Prostate gland (tissue), 2 donors: ENCODE measurements around the gene STEAP1B. TPM values are rescaled to one million over a fixed set of nuclear protein-coding genes. Genes with fewer than 3 reads are reported as not detected.
"Not testable (repeated sequence)": the region's sequence is repeated elsewhere in the genome, so short reads cannot be mapped to it uniquely, and the experiment has no call there.

Experiments used
- DNase-seq: peaks from one replicate; pipeline ENCODE4 v3.0.0-alpha.2; 2019; ENCODE audit warnings: low spot score
- H3K27ac ChIP-seq, 2 donors: fragments of 200-600 bp; sonication (generic); 2 replicates each; pipeline ENCODE4 v1.5.1; 2017 to 2019
- H3K27me3 ChIP-seq: fragments of 200-600 bp; sonication (generic); replicated peaks from 2 replicates; pipeline ENCODE4 v1.5.1; 2019; ENCODE audit not compliant: insufficient read depth
- H3K36me3 ChIP-seq, 2 donors: fragments of 200-600 bp; sonication (generic); 1 replicate in 1 of 2; 2 replicates in 1 of 2; pipeline versions ENCODE4 v1.5.1 to v1.8.1; 2017 to 2019
- H3K4me1 ChIP-seq: fragments of 200-600 bp; sonication (generic); replicated peaks from 2 replicates; pipeline ENCODE4 v1.5.1; 2019
- H3K4me3 ChIP-seq, 2 donors: fragments of 200-600 bp; sonication (generic); 2 replicates each; pipeline ENCODE4 v1.5.1; 2017 to 2019
- H3K9me3 ChIP-seq: fragments of 200-600 bp; sonication (generic); 2 replicates; pipeline ENCODE4 v1.5.1; 2017
- POLR2A ChIP-seq: fragments of 450-650 bp; IDR thresholded peaks from one replicate; pipeline ENCODE4 v1.6.1; 2016; ENCODE audit warnings: antibody characterized with exemption, mild to moderate bottlenecking
- POLR2AphosphoS5 ChIP-seq: sonication (generic); formaldehyde crosslinking; IDR thresholded peaks from one replicate; pipeline ENCODE4 v1.6.1; 2017; ENCODE audit warnings: antibody characterized with exemption
- WGBS: methylation state at CpG from one replicate; pipeline ENCODE4 v1.1.5; 2018; 5-methylcytosine and 5-hydroxymethylcytosine counted together
- intact Hi-C: fragments of 100-400 bp; cut with DNase I; formaldehyde crosslinking; loops from one replicate; pipeline ENCODE4 v1.14.2; 2022
- total RNA-seq, 2 donors: library from RNA; depleted of rRNA; stranded (reverse); fragments of >200 nt; gene quantifications; one replicate each; pipeline ENCODE4 v1.1.0, GENCODE V29; 2016
- TF ChIP-seq, protein P1 (sequence below), 4 experiments: fragments of 200-600 bp in 2 of 4; fragments of 450-650 bp in 2 of 4; sonication (generic) in 2 of 4; IDR thresholded peaks; 1 replicate in 3 of 4; 2 replicates in 1 of 4; pipeline ENCODE4 v1.5.1; 2016 to 2019; ENCODE audit warnings: antibody characterized with exemption in 4 of 4, mild to moderate bottlenecking in 2 of 4, moderate library complexity in 2 of 4

The STEAP1B gene
- total RNA-seq, 2 donors from 2014 or later, result 6.4 TPM; not detected in 1

DNA sequence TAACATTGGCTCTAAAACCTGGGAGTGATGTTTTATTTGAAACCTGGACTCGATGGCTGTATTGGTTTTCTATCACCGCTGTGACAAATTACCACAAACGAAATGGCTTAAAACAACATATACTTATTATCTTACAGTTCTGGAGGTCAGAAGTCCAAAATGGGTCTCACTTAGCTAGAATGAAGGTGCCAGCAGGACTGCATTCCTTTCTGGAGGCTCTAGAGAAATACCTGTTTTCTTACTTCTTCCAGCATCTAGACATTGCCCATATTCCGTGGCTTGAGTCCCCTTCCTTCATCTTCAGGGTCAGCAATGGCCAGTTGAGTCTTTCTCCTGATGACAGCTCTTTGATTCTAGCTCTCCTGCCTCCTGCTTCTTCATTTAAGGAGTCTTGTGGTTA lies 44.3 kb upstream of the STEAP1B start:
- intact Hi-C loops, result no loop called here
- TF ChIP-seq POLR2A, result no peak
- TF ChIP-seq POLR2AphosphoS5, result no peak
- TF ChIP-seq, protein P1, sequence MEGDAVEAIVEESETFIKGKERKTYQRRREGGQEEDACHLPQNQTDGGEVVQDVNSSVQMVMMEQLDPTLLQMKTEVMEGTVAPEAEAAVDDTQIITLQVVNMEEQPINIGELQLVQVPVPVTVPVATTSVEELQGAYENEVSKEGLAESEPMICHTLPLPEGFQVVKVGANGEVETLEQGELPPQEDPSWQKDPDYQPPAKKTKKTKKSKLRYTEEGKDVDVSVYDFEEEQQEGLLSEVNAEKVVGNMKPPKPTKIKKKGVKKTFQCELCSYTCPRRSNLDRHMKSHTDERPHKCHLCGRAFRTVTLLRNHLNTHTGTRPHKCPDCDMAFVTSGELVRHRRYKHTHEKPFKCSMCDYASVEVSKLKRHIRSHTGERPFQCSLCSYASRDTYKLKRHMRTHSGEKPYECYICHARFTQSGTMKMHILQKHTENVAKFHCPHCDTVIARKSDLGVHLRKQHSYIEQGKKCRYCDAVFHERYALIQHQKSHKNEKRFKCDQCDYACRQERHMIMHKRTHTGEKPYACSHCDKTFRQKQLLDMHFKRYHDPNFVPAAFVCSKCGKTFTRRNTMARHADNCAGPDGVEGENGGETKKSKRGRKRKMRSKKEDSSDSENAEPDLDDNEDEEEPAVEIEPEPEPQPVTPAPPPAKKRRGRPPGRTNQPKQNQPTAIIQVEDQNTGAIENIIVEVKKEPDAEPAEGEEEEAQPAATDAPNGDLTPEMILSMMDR (IDR thresholded peaks at IDR 0.05), result no peak
- no peaks in the 10 kb centered on the region for H3K9me3 ChIP-seq
- H3K27ac ChIP-seq, result no peak overlapping the region
- H3K4me3 ChIP-seq, result no peak overlapping the region
- WGBS, result 72% methylated on average over 4 of the region's 4 CpGs
- no peak for DNase-seq
- H3K27me3 ChIP-seq, result peaks cover 4% of the 10 kb centered on the region
- no peaks in the 10 kb centered on the region for H3K4me1 ChIP-seq
- no peaks in the 10 kb centered on the region for H3K36me3 ChIP-seq

DNA sequence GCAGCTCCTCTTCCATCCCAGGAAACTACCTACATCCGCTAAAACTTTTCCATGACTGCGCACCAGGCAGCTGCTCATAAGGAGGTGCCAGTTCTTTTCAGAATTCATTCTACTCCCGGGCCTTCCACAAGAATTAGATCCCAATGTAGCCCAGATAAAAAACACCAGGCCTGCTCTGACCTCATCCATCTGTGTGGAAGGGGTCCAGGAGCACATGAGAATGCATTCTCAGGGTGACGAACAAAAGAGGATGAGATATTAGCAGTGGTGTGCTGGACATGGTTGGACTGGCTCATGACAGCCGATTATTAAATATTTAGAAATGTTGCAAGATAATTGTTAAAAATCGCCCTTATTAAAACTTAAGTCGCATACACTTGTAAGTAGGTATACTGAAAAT lies 43.2 kb upstream of the STEAP1B start:
- no peak for DNase-seq
- no peaks in the 10 kb centered on the region for H3K36me3 ChIP-seq
- H3K4me1 ChIP-seq, result no peaks in the 10 kb centered on the region
- no peak overlapping the region for H3K27ac ChIP-seq
- H3K4me3 ChIP-seq, result no peak overlapping the region
- 87% methylated on average over 7 of the region's 7 CpGs for WGBS
- H3K27me3 ChIP-seq, result peaks cover 4% of the 10 kb centered on the region
- TF ChIP-seq, protein P1 (IDR thresholded peaks at IDR 0.05), result no peak
- TF ChIP-seq POLR2AphosphoS5, result no peak
- no peak for TF ChIP-seq POLR2A
- intact Hi-C loops, result no loop called here
- no peaks in the 10 kb centered on the region for H3K9me3 ChIP-seq

DNA sequence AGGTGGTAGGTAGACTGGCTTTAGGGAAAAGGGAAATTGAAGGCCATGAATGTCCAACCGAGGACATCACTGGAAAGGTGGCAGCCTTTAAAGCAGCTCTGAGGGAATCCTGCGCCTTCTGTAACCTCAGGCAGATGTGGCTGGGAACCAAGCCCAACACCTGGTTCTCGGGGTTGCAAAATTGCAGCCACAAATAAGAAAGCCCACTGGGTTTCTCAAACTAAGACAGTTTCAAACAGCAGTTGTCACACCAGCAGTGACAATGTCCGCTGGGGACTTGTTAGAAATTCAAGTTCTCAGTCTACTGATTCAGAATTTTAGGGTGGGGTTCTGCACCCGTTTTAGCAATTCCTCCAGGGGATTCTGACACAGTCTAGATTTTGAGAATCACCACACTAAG lies 42.7 kb upstream of the STEAP1B start:
- Histone ChIP-seq H3K9me3 (no peaks in the 10 kb centered on the region), H3K4me3 (no peak overlapping the region), H3K36me3 (no peaks in the 10 kb centered on the region), H3K4me1 (no peaks in the 10 kb centered on the region), H3K27ac (no peak overlapping the region), H3K27me3 (peaks cover 4% of the 10 kb centered on the region)
- WGBS, result 80% methylated on average over 5 of the region's 5 CpGs
- no peak for DNase-seq
- intact Hi-C loops, result no loop called here
- TF ChIP-seq POLR2AphosphoS5, result no peak
- TF ChIP-seq, protein P1 (IDR thresholded peaks at IDR 0.05), result no peak
- TF ChIP-seq POLR2A, result no peak

DNA sequence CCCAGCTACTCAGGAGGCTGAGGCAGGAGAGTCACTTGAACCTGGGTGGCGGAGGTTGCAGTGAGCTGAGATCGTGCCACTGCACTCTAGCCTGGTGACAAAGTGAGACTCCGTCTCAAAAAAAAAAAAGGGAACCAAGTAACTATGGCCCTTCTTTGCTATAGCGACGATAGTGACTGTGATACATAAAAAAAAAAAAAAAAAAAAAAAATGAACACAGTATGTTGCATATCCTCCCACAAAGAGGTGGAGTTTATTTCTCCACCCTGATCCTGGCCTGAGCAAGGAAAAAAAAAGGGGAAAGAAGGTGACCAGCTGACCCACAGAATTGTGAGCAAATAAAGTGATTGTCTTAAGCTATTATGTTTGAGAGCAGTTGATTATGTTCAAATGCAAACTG lies 42.3 kb upstream of the STEAP1B start:
- Histone ChIP-seq H3K27me3 (peaks cover 4% of the 10 kb centered on the region), H3K4me1 (no peaks in the 10 kb centered on the region), H3K4me3 (no peak overlapping the region), H3K27ac (no peak overlapping the region), H3K36me3 (no peaks in the 10 kb centered on the region), H3K9me3 (no peaks in the 10 kb centered on the region)
- intact Hi-C loops, result no loop called here
- WGBS, result 98% methylated on average over 5 of the region's 5 CpGs
- no peak for TF ChIP-seq POLR2A
- no peak for DNase-seq

DNA sequence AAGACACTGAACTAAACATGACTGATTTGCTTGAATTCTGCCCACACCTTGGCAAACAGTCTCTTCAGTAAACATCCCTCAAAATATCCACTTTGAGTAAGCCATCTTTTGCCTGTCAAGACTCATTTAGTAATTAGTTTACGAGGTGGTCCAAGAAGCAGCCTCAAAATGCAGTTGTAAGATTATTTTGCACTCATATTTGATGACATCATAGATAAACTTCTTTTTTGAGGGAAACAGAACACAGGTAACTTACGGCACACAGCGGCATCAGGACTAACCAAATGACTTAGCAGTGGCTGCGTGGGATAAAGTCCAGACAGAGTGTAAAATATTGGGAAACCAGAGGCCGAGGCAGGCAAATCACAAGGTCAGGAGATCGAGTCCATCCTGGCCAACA lies 41.8 kb upstream of the STEAP1B start:
- DNase-seq, result no peak
- Histone ChIP-seq H3K4me3 (no peak overlapping the region), H3K27ac (no peak overlapping the region), H3K4me1 (no peaks in the 10 kb centered on the region), H3K36me3 (no peaks in the 10 kb centered on the region), H3K27me3 (peaks cover 4% of the 10 kb centered on the region), H3K9me3 (no peaks in the 10 kb centered on the region)
- TF ChIP-seq, protein P1 (IDR thresholded peaks at IDR 0.05), result no peak
- TF ChIP-seq POLR2A (no peak), POLR2AphosphoS5 (no peak)
- WGBS, result 96% methylated on average over 6 of the region's 6 CpGs
- intact Hi-C loops, result no loop called here

DNA sequence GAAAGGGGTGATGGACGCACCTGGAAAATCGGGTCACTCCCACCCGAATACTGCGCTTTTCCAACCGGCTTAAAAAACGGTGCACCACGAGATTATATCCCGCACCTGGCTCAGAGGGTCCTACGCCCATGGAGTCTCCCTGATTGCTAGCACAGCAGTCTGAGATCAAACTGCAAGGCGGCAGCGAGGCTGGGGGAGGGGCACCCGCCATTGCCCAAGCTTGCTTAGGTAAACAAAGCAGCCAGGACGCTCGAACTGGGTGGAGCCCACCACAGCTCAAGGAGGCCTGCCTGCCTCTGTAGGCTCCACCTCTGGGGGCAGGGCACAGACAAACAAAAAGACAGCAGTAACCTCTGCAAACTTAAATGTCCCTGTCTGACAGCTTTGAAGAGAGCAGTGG lies 28.5 kb upstream of the STEAP1B start:
- H3K4me3 ChIP-seq, intact Hi-C loops, H3K36me3 ChIP-seq, DNase-seq, H3K27ac ChIP-seq, H3K4me1 ChIP-seq, H3K27me3 ChIP-seq, H3K9me3 ChIP-seq: not testable (repeated sequence)
- WGBS, result 37% methylated on average over 4 of the region's 14 CpGs

DNA sequence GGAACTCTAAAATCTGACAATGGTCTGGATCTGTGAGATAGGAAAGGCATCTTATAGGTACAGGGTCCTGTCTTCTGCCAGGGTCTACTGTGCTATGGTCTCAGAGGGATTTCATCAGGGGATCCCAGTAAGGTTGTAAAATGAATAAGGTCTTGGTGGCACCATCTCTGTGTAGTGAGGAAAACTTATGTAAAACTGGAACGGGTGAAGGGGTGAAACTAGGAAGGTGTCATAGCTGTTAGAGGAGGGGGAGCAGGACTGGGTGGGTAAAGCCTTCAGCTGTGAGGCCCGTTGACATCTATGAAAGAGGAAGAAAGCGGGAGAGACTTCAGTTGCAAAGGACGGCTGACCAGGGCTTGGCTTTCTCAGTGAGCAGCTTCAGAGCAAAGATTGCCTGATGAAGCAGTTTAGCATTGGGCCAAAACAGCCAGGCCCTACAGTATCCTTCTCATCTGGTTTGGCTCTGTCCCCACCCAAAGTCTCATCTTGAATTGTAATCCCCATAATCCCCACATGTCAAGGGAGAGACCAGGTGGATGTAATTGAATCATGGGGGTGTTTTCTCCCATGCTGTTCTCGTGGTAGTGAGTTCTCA lies 24.5 kb upstream of the STEAP1B start:
- H3K9me3 ChIP-seq, H3K4me1 ChIP-seq, intact Hi-C loops, DNase-seq, H3K36me3 ChIP-seq, H3K27ac ChIP-seq, H3K4me3 ChIP-seq, H3K27me3 ChIP-seq: not testable (repeated sequence)
- 50% methylated on average over 5 of the region's 5 CpGs for WGBS
